Activated CD8-positive, alpha-beta memory T cell treated with anti-CD3 and anti-CD28 coated beads for 1 hour (primary cell): ENCODE measurements around the gene C2orf81.

Experiments used
- DNase-seq, 2 donors: peaks; one replicate each; pipeline ENCODE4 v3.0.0-alpha.2; 2020; ENCODE audit warnings: low read depth in 1 of 2; ENCODE audit errors: extremely low read depth in 1 of 2

The C2orf81 gene

GRCh38 chr2:74364533-74365505 lies 56.6 kb downstream of the C2orf81 start:
- DNase-seq = no peak
